HG03460 (cell line): ENCODE data around the gene SPDYA.

ENCODE experiments used
- ATAC-seq: cut with Tn5 transposase; IDR thresholded peaks from one replicate; pipeline ENCODE4 v1.9.1; 2021; ENCODE audit not compliant: unreplicated experiment

SPDYA gene

GRCh38 chr2:28824207-28824606, 13.6 kb downstream of the SPDYA start:
- ATAC-seq: no peak

DNA sequence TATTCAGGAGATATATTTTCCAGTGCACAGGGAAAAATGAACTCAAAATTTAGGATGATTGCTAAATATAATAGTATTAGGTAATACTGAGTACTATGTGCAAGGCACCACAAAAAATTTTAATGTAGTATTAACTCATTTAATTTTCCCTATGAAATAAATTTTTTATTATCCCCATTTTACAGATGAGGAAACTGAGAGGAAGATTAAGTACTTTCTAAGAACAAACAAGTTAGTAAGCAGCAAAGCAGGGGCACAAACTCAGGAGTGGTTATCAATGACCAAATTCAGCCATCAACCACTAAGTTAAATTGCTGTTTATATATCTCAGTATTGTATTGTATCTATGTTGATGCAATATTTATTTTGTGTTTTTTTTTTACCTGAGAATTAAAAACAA, 14.2 kb downstream of the SPDYA start:
- ATAC-seq: no peak

GRCh38 chr2:28828382-28828781, 17.7 kb downstream of the SPDYA start:
- ATAC-seq: no peak

- no peak for ATAC-seq
Measured at GRCh38 chr2:28833740-28834470, 23.3 kb downstream of the SPDYA start.

GRCh38 chr2:28835781-28836180, 25.1 kb downstream of the SPDYA start:
- no peak for ATAC-seq

DNA sequence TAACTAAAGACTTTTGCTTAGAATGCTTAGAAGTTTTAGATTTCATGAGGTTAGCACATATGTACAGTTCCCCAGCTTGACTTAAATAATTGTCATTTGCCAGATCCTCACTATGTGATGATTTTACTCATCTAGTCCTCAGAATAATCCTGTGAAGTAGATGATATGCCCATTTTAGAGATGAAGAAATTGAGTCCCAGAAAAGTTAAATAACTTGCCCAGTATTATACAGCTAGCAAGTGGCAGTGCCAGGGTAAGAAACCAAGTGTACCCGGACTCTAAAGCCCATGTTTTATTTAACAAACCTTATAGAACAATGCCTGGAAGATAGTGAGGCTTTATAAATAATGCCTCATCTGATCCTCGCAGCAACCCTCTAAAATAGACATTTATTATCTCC, 28.3 kb downstream of the SPDYA start:
- ATAC-seq: no peak

DNA sequence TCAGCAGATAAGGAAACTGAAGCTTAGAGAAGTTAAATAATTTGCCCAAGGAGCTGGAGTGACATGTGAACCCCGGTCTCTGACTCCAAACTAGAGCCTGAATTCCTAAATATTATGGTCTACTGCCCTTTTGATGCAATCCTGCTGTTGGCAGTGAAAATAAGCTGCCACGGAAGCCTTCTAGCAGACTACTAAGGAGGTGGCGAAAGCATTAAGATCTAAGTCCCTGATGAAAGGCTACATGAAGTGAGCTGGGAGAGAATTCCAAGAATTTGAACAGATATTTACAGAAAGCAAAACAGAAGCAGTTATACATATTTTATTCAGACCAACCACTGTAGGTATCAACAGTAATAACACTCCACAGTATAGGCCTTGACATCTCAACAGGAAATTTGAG, 31.4 kb downstream of the SPDYA start:
- no peak for ATAC-seq

DNA sequence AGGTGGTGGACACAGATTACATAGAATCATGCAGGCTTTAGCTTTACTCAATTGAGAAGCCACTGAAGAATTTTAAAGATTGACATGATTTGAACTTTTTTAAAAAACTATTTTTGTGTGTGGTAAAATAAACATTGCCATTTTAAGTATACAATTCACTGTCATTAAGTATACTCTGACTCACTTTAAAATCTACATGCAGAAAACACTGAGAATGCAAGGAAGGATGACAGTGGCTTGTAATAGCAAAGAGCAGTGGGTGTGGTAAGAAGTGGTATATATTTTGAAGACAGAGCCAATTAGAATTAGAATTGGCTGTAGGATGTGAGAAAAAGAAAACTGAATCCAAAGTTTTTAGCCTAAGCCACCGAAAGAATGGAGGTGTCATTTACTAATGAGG, 44.6 kb downstream of the SPDYA start:
- no peak for ATAC-seq

DNA sequence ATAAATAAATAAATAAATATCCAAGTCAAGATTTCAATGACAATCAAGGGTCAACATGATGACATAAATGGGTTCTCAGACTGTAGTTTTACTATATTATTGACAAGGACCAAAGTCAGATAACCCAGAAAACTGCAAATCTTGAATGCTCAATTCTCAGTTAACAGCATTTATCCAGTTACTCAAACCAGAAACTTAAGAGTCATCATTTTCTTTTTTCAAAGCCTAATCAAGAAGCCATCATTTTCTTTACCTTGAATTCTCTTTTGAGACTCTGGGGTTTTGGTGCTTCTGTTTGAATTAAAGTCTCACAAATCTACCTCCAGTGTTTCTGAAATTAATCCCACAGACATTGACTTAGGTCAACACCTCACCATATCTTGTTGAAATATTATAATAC, 45.3 kb downstream of the SPDYA start:
- no peak for ATAC-seq

DNA sequence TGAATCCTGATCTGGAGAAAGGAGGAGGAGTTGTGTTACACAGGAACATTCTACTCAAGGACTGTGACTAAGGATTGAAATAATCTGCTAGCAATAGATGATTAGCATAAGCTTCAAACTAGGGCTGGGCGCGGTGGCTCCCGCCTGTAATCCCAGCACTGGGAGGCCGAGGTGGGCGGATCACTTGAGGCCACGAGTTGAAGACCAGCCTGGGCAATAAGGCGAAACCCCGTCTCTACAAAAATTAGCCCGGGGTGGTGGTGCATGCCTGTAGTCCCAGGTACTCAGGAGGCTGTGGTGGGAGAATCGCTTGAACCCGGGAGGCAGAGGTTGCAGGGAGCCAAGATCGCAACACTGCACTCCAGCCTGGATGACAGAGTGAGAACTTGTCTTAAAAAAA, 58.0 kb downstream of the SPDYA start:
- no peak for ATAC-seq

- peak; percentile 25 for ATAC-seq
Measured at GRCh38 chr2:28869494-28870145, 59.0 kb downstream of the SPDYA start.

- ATAC-seq: peak; percentile 97
Measured at GRCh38 chr2:28870146-28870891, 59.7 kb downstream of the SPDYA start, which contains the start of gene TRMT61B. Gene TRMT61B, minus strand, starts transcription at chr2:28870309. Its CDS starts 32 bp downstream, at chr2:28870277.

DNA sequence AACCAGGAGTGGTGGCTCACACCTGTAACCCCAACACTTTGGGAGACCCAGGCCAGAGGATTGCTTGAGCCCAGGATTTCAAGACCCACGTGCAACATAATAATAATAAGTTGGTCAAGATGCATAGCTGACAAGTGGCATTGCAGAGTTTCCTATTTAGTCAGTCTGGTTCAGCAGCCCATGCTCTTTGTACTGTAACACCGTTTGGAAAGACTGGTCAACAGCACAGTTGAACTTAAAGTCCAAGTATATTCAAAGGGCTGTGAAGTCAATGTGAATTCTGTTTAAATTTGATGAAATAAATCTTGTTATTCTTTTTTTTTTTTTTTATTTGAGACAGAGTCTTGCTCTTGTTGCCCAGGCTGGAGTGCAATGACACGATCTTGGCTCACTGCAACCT, 61.0 kb downstream of the SPDYA start:
- ATAC-seq: no peak

DNA sequence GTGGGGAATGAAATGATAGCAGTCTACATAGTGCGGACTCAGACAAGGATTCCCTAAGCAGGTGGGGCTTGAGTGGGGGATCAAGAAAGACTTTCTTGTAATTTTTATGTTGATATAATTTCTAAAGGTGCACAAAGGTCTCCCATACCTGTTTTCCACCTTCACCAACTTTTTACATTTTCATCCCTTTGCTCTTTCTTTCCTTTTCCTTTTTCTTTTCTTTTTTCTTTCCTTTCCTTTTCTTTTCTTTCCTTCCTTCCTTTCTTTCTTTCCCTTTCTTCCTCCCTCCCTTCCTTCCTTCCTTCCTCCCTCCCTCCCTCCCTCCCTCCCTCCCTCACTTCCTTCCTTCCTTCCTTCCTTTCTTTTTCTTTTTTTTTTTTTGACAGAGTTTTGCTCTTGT, 69.6 kb downstream of the SPDYA start:
- ATAC-seq: no peak

DNA sequence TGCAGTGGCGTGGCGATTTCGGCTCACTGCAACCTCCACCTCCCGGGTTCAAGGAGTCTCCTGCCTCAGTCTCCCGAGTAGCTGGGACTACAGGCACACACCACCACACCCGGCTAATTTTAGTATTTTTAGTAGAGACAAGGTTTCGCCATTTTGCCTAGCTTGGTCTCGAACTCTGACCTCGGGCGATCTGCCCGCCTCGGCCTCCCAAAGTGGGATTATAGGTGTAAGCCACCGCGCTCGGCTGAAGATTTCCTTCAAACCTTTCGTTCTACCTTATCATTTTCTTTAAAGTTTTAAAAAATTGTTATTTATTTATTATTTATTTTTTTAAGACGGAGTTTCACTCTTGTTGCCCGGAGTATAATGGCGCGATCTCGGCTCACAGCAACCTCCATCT, 82.9 kb downstream of the SPDYA start:
- ATAC-seq: no peak

GRCh38 chr2:28894470-28895188, 84.0 kb downstream of the SPDYA start, which contains the start of gene WDR43:
Gene WDR43, plus strand, starts transcription at chr2:28894667. Its CDS starts 32 bp downstream, at chr2:28894699.
- peak; percentile 87 for ATAC-seq

DNA sequence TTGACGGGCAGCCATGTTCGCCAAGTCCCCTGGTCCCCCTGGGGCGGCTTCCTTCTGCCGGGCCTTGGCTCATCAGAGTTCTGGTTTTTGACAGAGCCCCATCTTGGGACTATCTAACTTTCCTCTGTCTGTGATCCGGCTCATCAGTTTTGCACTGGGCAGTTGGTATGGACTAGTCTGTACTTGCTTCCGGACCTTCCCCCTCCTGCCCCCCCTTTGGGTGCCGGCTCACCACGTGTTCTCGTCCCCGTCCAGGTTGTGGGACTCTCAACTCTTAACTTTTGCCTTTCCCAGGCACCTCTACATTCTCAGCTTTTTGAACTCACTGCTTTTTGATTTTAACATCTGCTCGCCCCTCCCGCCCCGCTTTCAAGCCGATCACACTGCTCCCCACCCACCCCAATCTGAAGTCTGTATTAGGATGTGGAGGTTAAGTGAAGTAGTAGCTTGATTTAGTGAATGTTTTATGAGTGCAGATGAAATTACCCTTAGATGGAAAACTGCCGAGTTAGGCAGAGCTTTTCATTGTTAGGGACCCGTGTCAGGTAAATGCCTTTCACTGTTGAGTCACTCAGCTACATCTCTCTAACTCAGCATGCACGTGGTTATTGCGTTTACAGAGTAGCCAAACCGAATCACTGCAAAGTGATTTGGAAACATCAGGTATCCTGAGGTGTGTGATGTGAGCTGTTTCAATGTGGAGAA, 84.7 kb downstream of the SPDYA start:
- ATAC-seq: peak; percentile 29

- ATAC-seq: no peak
Measured at GRCh38 chr2:28896906-28897305, 86.3 kb downstream of the SPDYA start.

DNA sequence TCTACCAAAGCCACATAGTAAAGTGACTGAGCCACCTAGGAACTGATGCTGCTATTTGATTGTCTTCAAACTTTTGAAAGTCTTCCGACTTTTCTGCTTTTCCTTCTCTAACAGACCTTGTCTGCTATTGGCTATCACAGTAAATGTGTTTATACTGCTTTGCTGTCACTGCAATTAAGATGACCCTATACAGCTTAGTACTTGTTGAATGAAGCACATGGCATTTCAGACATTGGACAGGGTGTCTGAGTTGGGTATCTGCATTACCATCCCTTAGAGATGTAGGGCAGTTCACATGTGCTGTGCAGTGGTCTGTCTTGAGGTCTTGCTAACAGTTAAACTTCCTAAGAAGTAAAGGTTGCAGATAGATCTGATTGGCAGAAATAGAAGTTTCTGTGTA, 87.4 kb downstream of the SPDYA start:
- ATAC-seq: no peak
